Activated naive CD8-positive, alpha-beta T cell treated with anti-CD3 and anti-CD28 coated beads, Interleukin-2, amount 10 ng/mL, durations not matched to agents 7 days and 5 days (primary cell): ENCODE measurements around the gene DMAC2L. TPM values are rescaled to one million over a fixed set of nuclear protein-coding genes. Genes with fewer than 3 reads are reported as not detected.

ENCODE experiments used
- ATAC-seq: fragments of 150-1000 bp; cut with Tn5 transposase; one replicate; pipeline ENCODE4 v1.10.0; 2021; ENCODE audit warnings: low read depth, moderate library complexity
- POLR2A ChIA-PET: fragments of 350-600 bp; sonication (Branson Sonifier 250); formaldehyde crosslinking; loops from one replicate; lab custom pipeline; 2021; ENCODE audit warnings: antibody characterized with exemption; lab: Charles Lee
- DNase-seq: peaks from one replicate; pipeline ENCODE4 v3.0.0; 2021
- H3K27ac Mint-ChIP-seq: one replicate; pipeline ENCODE4 v1.8.0; 2022; ENCODE audit warnings: mild to moderate bottlenecking, mixed read lengths
- H3K27me3 Mint-ChIP-seq: one replicate; pipeline ENCODE4 v1.8.0; 2022; ENCODE audit warnings: mild to moderate bottlenecking, moderate library complexity, mixed read lengths
- H3K36me3 Mint-ChIP-seq: one replicate; pipeline ENCODE4 v1.8.0; 2021; ENCODE audit warnings: mild to moderate bottlenecking, mixed read lengths
- H3K4me1 Mint-ChIP-seq: one replicate; pipeline ENCODE4 v1.8.0; 2021; ENCODE audit warnings: mixed read lengths
- H3K4me3 Mint-ChIP-seq: one replicate; pipeline ENCODE4 v1.8.0; 2022; ENCODE audit warnings: mild to moderate bottlenecking, moderate library complexity, mixed read lengths
- H3K9me3 Mint-ChIP-seq: one replicate; pipeline ENCODE4 v1.8.0; 2021; ENCODE audit warnings: mixed read lengths
- total RNA-seq, 2 experiments: library from RNA; stranded (reverse); gene quantifications; one replicate each; pipeline ENCODE4 v1.2.3, GENCODE V29; 2021

The DMAC2L gene
- total RNA-seq, 2 experiments from 2014 or later: 19.0 to 19.4 TPM

- peak; percentile 45 for ATAC-seq
- POLR2A ChIA-PET: interaction anchor here (0.6 to 1.0 kb wide), 3 partner anchors 24 to 181 kb away, joined by 3 to 5 read pairs (median 3); partner anchors contain the start of genes DMAC2L and L2HGDH
- Mint-ChIP-seq H3K4me3 (peak overlapping the region; percentile 64), H3K4me1 (peaks cover 11% of the 10 kb centered on the region), H3K9me3 (no peaks in the 10 kb centered on the region), H3K27ac (peak overlapping the region; percentile 66), H3K36me3 (peaks cover 11% of the 10 kb centered on the region), H3K27me3 (no peaks in the 10 kb centered on the region)
- no peak for DNase-seq
Observed at GRCh38 chr14:50335989-50336824, 24.1 kb downstream of the DMAC2L start.

GRCh38 chr14:50338587-50338986 is 26.5 kb downstream of the DMAC2L start:
- Mint-ChIP-seq H3K36me3 (peaks cover 7% of the 10 kb centered on the region), H3K27ac (no peak overlapping the region), H3K4me3 (no peak overlapping the region), H3K9me3 (no peaks in the 10 kb centered on the region), H3K27me3 (no peaks in the 10 kb centered on the region), H3K4me1 (peaks cover 16% of the 10 kb centered on the region)
- POLR2A ChIA-PET: no interaction called here
- ATAC-seq (no peak), DNase-seq (no peak)

GRCh38 chr14:50339178-50339804 is 27.2 kb downstream of the DMAC2L start:
- H3K9me3 Mint-ChIP-seq: no peaks in the 10 kb centered on the region
- DNase-seq (no peak), ATAC-seq (no peak)
- H3K27ac Mint-ChIP-seq: no peak overlapping the region
- peaks cover 7% of the 10 kb centered on the region for H3K36me3 Mint-ChIP-seq
- POLR2A ChIA-PET: no interaction called here
- H3K4me1 Mint-ChIP-seq: peaks cover 22% of the 10 kb centered on the region
- H3K4me3 Mint-ChIP-seq: no peak overlapping the region
- no peaks in the 10 kb centered on the region for H3K27me3 Mint-ChIP-seq

GRCh38 chr14:50340045-50340444 is 27.9 kb downstream of the DMAC2L start:
- Mint-ChIP-seq H3K27ac (no peak overlapping the region), H3K4me1 (peaks cover 24% of the 10 kb centered on the region)
- POLR2A ChIA-PET: no interaction called here

DNA sequence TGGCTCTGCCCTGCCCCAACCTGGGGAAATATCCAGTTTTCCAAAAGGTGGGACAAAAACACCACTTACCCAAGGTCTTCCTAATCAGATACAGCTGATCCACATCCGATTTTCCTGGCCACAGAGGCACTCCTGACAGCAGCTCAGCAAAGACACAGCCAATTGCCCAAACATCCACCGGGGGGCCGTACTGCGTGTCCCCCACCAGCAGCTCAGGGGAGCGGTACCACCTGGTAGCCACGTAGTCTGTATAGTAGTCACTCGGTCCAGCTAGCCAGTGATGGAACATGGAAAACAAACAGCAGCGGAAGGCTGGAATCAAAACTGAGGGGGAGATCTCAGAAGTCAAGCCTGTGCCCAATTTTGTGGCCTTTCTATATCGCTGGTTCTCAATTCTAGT is 28.8 kb downstream of the DMAC2L start:
- ATAC-seq (no peak), DNase-seq (no peak)
- Mint-ChIP-seq H3K4me3 (no peak overlapping the region), H3K27ac (no peak overlapping the region), H3K9me3 (no peaks in the 10 kb centered on the region), H3K36me3 (peaks cover 12% of the 10 kb centered on the region), H3K27me3 (no peaks in the 10 kb centered on the region), H3K4me1 (peaks cover 21% of the 10 kb centered on the region)
- POLR2A ChIA-PET: no interaction called here

More at GRCh38 chr14:50340045-50340444, 27.9 kb downstream of the DMAC2L start:
- no peak for ATAC-seq
- Mint-ChIP-seq H3K4me3 (no peak overlapping the region), H3K9me3 (no peaks in the 10 kb centered on the region), H3K27me3 (no peaks in the 10 kb centered on the region), H3K36me3 (peaks cover 11% of the 10 kb centered on the region)
- DNase-seq: no peak

DNA sequence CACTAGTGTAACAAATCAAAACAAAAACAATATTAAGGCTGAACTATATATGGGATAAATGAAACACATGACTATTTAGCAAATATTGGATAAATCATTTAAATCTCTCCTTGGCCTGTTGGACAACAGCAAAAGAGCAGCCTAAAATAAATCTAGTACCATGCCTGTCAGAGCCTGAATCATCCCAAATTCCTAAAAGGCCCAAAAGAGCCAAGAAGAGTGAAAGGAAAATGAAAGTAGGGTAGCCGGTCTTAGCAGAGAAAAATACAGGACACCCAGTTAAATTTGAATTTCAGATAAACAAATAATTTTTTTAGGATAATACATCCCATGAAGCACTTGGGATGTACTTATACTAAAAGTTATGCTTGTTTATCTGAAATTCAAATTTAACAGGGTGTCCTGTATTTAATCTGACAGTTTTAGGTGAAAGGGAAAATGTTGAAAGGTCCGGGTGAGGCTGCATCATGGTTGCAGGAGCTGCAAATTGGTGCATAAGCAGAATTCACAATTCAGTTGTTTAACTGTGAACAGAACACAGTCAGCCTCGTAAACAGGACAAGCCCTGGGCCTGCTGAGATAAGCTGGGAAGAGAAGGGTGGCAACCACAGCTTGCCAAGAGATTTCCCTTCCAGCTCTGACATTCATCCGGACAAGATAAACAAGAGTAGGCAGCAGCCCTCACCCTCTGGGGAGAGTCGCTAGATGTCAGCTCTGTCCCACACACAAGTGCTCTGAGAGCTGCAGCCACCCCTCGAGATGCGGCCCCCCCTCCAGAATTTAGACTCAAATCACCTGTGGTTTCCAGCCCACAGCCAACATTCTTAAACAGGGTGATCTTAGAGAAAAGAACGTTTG is 30.3 kb downstream of the DMAC2L start:
- DNase-seq (peak; percentile 43), ATAC-seq (peak; percentile 91)
- no peaks in the 10 kb centered on the region for H3K27me3 Mint-ChIP-seq
- POLR2A ChIA-PET: interaction anchor here (0.6 to 1.7 kb wide), 5 partner anchors 11 to 189 kb away, joined by 3 to 8 read pairs (median 4); partner anchors contain the start of gene MAP4K5
- H3K4me1 Mint-ChIP-seq: peaks cover 15% of the 10 kb centered on the region
- H3K4me3 Mint-ChIP-seq: no peak overlapping the region
- H3K36me3 Mint-ChIP-seq: peaks cover 12% of the 10 kb centered on the region
- H3K27ac Mint-ChIP-seq: peak overlapping the region; percentile 47
- H3K9me3 Mint-ChIP-seq: no peaks in the 10 kb centered on the region

- H3K27ac Mint-ChIP-seq: no peak overlapping the region
Observed at GRCh38 chr14:50343434-50343833, 31.3 kb downstream of the DMAC2L start.

GRCh38 chr14:50344116-50344775 is 32.1 kb downstream of the DMAC2L start:
- H3K27ac Mint-ChIP-seq: no peak overlapping the region
- peaks cover 13% of the 10 kb centered on the region for H3K36me3 Mint-ChIP-seq
- POLR2A ChIA-PET: no interaction called here
- peaks cover 2% of the 10 kb centered on the region for H3K27me3 Mint-ChIP-seq
- H3K4me1 Mint-ChIP-seq: peaks cover 15% of the 10 kb centered on the region
- ATAC-seq: peak; percentile 51
- DNase-seq: no peak
- H3K4me3 Mint-ChIP-seq: no peak overlapping the region
- no peaks in the 10 kb centered on the region for H3K9me3 Mint-ChIP-seq

More at GRCh38 chr14:50343434-50343833, 31.3 kb downstream of the DMAC2L start:
- Mint-ChIP-seq H3K4me1 (peaks cover 15% of the 10 kb centered on the region), H3K36me3 (peaks cover 12% of the 10 kb centered on the region), H3K27me3 (no peaks in the 10 kb centered on the region), H3K4me3 (no peak overlapping the region), H3K9me3 (no peaks in the 10 kb centered on the region)
- POLR2A ChIA-PET: interaction anchor here (1.7 kb wide), 1 partner anchor 188 kb away, joined by 8 read pairs; the partner anchor contains the start of gene MAP4K5
- ATAC-seq: no peak
- no peak for DNase-seq

- no peaks in the 10 kb centered on the region for H3K9me3 Mint-ChIP-seq
- no peak overlapping the region for H3K27ac Mint-ChIP-seq
- POLR2A ChIA-PET: interaction anchor here (0.9 kb wide), 1 partner anchor 17 kb away, joined by 4 read pairs; no protein-coding TSS in a partner anchor
- H3K4me3 Mint-ChIP-seq: no peak overlapping the region
- peaks cover 15% of the 10 kb centered on the region for H3K4me1 Mint-ChIP-seq
- no peak for DNase-seq
- ATAC-seq: no peak
- peaks cover 2% of the 10 kb centered on the region for H3K27me3 Mint-ChIP-seq
- H3K36me3 Mint-ChIP-seq: peaks cover 12% of the 10 kb centered on the region
Observed at GRCh38 chr14:50344876-50345563, 32.9 kb downstream of the DMAC2L start.

DNA sequence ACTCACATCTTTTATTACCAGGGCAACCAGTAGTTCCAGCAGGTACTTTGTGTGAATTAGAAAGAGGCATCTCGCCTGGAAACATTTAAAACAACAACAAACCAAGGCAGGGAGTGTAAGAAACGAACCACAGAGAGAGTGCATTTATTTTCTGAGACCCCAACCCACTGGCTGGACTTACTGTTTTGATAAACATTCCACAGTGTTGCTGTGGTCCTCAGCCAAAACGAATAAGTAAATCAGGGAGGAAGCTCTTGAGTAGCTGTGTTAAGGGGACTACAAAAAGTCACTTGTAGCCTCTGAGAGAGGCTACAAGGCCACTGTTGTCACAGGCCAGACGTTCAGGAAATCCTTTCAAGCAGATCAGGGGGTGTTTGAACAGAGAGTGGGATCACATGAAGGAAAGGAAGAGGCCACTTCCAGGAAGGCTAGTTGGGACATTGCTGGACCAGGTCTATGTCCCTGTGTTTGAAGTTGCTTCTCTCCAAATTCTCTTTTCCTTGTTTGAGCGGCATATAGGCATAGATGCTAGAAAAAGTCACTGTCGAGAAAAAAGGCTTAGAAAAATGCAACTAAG is 33.8 kb downstream of the DMAC2L start:
- H3K4me3 Mint-ChIP-seq: no peak overlapping the region
- H3K27ac Mint-ChIP-seq: no peak overlapping the region
- H3K4me1 Mint-ChIP-seq: peaks cover 15% of the 10 kb centered on the region
- H3K27me3 Mint-ChIP-seq: peaks cover 2% of the 10 kb centered on the region
- ATAC-seq (no peak), DNase-seq (no peak)
- POLR2A ChIA-PET: interaction anchor here (0.9 kb wide), 1 partner anchor 17 kb away, joined by 3 read pairs; no protein-coding TSS in a partner anchor
- H3K9me3 Mint-ChIP-seq: no peaks in the 10 kb centered on the region
- peaks cover 11% of the 10 kb centered on the region for H3K36me3 Mint-ChIP-seq

- Mint-ChIP-seq H3K36me3 (peaks cover 10% of the 10 kb centered on the region), H3K4me1 (peaks cover 14% of the 10 kb centered on the region), H3K27ac (no peak overlapping the region), H3K9me3 (no peaks in the 10 kb centered on the region), H3K27me3 (peaks cover 2% of the 10 kb centered on the region), H3K4me3 (no peak overlapping the region)
- POLR2A ChIA-PET: interaction anchor here (0.6 kb wide), 1 partner anchor 639 kb away, joined by 3 read pairs; no protein-coding TSS in a partner anchor
- ATAC-seq (no peak), DNase-seq (no peak)
Observed at GRCh38 chr14:50347521-50347920, 35.4 kb downstream of the DMAC2L start.

DNA sequence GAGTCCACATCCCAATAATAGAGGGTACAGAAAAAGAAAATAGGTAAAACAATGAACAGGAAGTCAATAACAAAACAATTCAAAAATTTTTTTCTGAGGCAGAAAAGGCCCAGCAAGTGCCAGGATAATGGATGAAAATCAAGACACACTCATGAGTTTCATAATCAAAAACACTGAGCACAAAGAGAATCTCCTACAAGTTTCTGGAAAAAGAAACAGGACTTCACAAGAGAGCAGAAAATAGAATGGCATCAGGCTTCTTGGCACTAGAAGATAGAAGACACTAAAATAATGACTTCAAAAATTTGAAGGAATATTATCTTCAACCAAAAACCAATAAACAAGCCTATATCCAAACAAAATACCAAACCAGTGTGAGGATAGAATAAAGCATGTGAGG is 36.8 kb downstream of the DMAC2L start:
- Mint-ChIP-seq H3K27me3 (peaks cover 2% of the 10 kb centered on the region), H3K27ac (no peak overlapping the region), H3K4me1 (peaks cover 6% of the 10 kb centered on the region), H3K4me3 (no peak overlapping the region), H3K36me3 (peaks cover 7% of the 10 kb centered on the region), H3K9me3 (no peaks in the 10 kb centered on the region)
- DNase-seq (no peak), ATAC-seq (no peak)
- POLR2A ChIA-PET: no interaction called here
